Motor neuron (in vitro differentiated cells): ENCODE measurements around the gene CNOT10. TPM values are rescaled to one million over a fixed set of nuclear protein-coding genes. Genes with fewer than 3 reads are reported as not detected.
A peak's percentile ranks its signal among the peaks of the same experiment; 100 is the strongest.
"Not testable (repeated sequence)": the region's sequence is repeated elsewhere in the genome, so short reads cannot be mapped to it uniquely, and the experiment has no call there.

Source experiments
- ATAC-seq, 8 experiments: fragments of 200-7000 bp; cut with Tn5 transposase; replicated peaks in 6 of 8; 2 replicates each; pipeline ENCODE4 v1.8.0; 2021; ENCODE audit warnings: mild to moderate bottlenecking in 8 of 8, moderate library complexity in 8 of 8
- H3K27ac ChIP-seq, 2 donors: fragments of 250-450 bp; sonication (Bioruptor Pico); 2 replicates each; pipeline ENCODE4 v1.9.0; 2021; ENCODE audit warnings: antibody characterized with exemption in 2 of 2, mild to moderate bottlenecking in 2 of 2, moderate library complexity in 1 of 2
- H3K4me1 ChIP-seq, 2 donors: fragments of 250-450 bp; sonication (Bioruptor Pico); replicated peaks in 1 of 2; 2 replicates each; pipeline ENCODE4 v1.6.1; 2021; ENCODE audit warnings: antibody characterized with exemption in 2 of 2, mild to moderate bottlenecking in 2 of 2, moderate library complexity in 1 of 2
- H3K4me3 ChIP-seq, 5 donors: fragments of 250-450 bp; sonication (Bioruptor Pico); 2 replicates each; pipeline ENCODE4 v1.9.0; 2021; ENCODE audit warnings: antibody characterized with exemption in 5 of 5, mild to moderate bottlenecking in 5 of 5, moderate library complexity in 4 of 5
- WGBS, 10 experiments: fragments of 450-650 bp; shearing (Covaris generic); methylation state at CpG; one replicate each; pipeline ENCODE4 v1.0.0; 2022; 5-methylcytosine and 5-hydroxymethylcytosine counted together
- in situ Hi-C, 9 experiments: fragments of 400-800 bp; cut with MboI; loops; one replicate each; pipeline ENCODE4 v1.15.0; 2021; ENCODE audit warnings: low sequenced_read_pairs in 9 of 9, low pct_unique_long_range_greater_than_20kb in 2 of 9; ENCODE audit not compliant: unreplicated experiment in 9 of 9
- total RNA-seq, 8 experiments: library from RNA; unstranded; fragments of 300-600 nt; gene quantifications; 2 replicates each; pipeline versions ENCODE4 v1.2.3 to v1.2.4, GENCODE V29; 2022

CNOT10 gene
- total RNA-seq, 8 experiments from 2014 or later: 19.2 to 43.1 (median 33.6) TPM

GRCh38 chr3:32667072-32667582 is 17.9 kb upstream of the CNOT10 start:
- in situ Hi-C loops: loop anchor here in 6 of 9 experiments (10.0 to 25.0 kb wide), 4 partner anchors 152 to 280 kb away; partner anchors contain the start of genes CMTM6 (in 4 of the 6) and CMTM7 (in 1 of the 6)
- no peak for ATAC-seq
- WGBS, 10 experiments: 66 to 100% (median 95%) methylated on average over 1 to 3 of the region's 3 CpGs; no CpG with 5 or more reads in 1 of the 10 experiments
- H3K4me3 ChIP-seq: no peak overlapping the region
- H3K27ac ChIP-seq: no peak overlapping the region
- no peaks in the 10 kb centered on the region for H3K4me1 ChIP-seq

GRCh38 chr3:32669226-32669625 is 15.8 kb upstream of the CNOT10 start:
- ATAC-seq, H3K4me3 ChIP-seq, H3K4me1 ChIP-seq, H3K27ac ChIP-seq: not testable (repeated sequence)
- 39 to 92% (median 70%) methylated on average over 2 to 6 of the region's 6 CpGs; no CpG with 5 or more reads in 5 of the 10 experiments for WGBS, 10 experiments
- in situ Hi-C loops: loop anchor here in 6 of 9 experiments (10.0 to 25.0 kb wide), 4 partner anchors 154 to 282 kb away; partner anchors contain the start of genes CMTM6 (in 4 of the 6) and CMTM7 (in 1 of the 6)

GRCh38 chr3:32673730-32674129 is 11.3 kb upstream of the CNOT10 start:
- in situ Hi-C loops: loop anchor here in 4 of 9 experiments (25.0 kb wide), 2 partner anchors 161 to 286 kb away; partner anchors contain the start of genes CMTM6 (in 3 of the 4) and CMTM7 (in 1 of the 4)
- H3K4me3 ChIP-seq, H3K4me1 ChIP-seq, ATAC-seq, H3K27ac ChIP-seq: not testable (repeated sequence)
- WGBS, 10 experiments: 40 to 100% (median 100%) methylated on average over 1 to 2 of the region's 3 CpGs; no CpG with 5 or more reads in 3 of the 10 experiments

GRCh38 chr3:32675164-32675563 is 9.8 kb upstream of the CNOT10 start:
- WGBS, 10 experiments: 0 to 100% (median 72%) methylated on average over 1 to 2 of the region's 2 CpGs; no CpG with 5 or more reads in 2 of the 10 experiments
- ATAC-seq: no peak
- no peak overlapping the region for H3K27ac ChIP-seq
- in situ Hi-C loops: no loop called here
- no peaks in the 10 kb centered on the region for H3K4me1 ChIP-seq
- no peak overlapping the region for H3K4me3 ChIP-seq

DNA sequence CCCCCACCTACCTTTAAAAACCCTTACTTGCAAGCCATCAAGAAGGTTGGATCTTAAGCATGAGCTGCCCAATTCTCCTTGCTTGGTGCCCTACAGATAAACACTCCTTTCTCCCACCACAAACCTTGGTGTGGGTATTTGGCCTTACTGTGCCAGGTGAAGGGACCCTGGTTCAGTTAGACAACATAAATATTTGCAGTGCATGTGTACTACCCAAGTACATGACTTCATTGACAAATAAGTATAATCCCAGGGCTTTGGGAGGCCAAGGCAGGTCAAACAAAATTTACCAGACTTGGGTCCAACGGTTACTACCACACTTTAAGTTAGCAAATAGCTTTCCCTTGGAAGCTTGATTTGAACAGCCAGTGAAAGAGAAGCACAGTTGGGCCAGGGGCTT is 9.3 kb upstream of the CNOT10 start:
- 100% methylated on average over 1 of the region's 1 CpG; no CpG with 5 or more reads in 7 of the 10 experiments for WGBS, 10 experiments
- no peak for ATAC-seq
- in situ Hi-C loops: no loop called here

GRCh38 chr3:32681811-32682210 is 3.2 kb upstream of the CNOT10 start:
- WGBS, 10 experiments: 69 to 93% (median 82%) methylated on average over 1 to 4 of the region's 4 CpGs; no CpG with 5 or more reads in 1 of the 10 experiments
- Histone ChIP-seq H3K27ac (no peak overlapping the region), H3K4me3 (no peak overlapping the region), H3K4me1 (peaks cover 4 to 13% of the 10 kb centered on the region in 2 donors)
- in situ Hi-C loops: no loop called here
- ATAC-seq: no peak

More for the DNA sequence above, 9.3 kb upstream of the CNOT10 start:
- no peak overlapping the region for H3K4me3 ChIP-seq
- H3K27ac ChIP-seq: no peak overlapping the region
- no peaks in the 10 kb centered on the region for H3K4me1 ChIP-seq

DNA sequence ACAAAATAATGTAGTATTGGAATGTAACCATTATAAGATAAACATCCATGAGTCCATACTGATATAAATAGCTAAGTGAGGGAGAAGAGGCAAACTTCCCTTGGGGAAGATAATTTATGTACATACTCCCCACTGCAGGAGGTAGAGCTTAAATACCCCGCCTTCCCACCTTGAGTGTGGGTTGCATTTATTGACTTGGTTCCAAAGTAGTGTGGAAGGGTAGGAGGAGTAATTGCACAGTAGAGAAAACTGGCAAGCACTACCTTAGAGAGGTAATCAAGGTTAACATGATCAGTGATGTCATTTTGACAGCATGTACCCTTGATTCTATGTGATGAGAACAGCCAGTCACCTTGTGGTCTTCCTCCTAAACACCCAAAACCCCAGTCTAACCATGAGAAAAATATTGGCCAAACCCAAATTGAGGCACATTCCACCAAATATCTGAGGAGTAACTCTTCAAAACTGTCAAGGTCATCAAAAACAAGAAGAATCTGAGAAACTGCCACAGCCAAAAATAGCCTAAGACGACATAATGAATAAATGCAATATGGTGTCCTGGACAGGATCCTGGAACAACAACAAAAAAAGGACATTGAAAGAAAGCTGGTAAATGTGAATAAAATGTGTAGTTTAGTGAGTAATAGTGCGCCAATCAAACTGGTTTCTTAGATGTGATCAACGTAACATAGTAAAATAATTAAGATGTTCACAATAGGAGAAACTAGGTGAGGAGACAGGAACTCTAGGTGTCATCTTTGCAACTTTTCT is 774 bp upstream of the CNOT10 start:
- in situ Hi-C loops: no loop called here
- WGBS, 10 experiments: 15 to 73% (median 55%) methylated on average over 1 to 4 of the region's 4 CpGs; no CpG with 5 or more reads in 1 of the 10 experiments
- peak overlapping the region; percentile 57 to 71 (median 68) for H3K4me3 ChIP-seq
- ATAC-seq: no peak
- peaks cover 8 to 21% of the 10 kb centered on the region in 2 donors for H3K4me1 ChIP-seq
- H3K27ac ChIP-seq: peak overlapping the region; percentile 60 to 89

DNA sequence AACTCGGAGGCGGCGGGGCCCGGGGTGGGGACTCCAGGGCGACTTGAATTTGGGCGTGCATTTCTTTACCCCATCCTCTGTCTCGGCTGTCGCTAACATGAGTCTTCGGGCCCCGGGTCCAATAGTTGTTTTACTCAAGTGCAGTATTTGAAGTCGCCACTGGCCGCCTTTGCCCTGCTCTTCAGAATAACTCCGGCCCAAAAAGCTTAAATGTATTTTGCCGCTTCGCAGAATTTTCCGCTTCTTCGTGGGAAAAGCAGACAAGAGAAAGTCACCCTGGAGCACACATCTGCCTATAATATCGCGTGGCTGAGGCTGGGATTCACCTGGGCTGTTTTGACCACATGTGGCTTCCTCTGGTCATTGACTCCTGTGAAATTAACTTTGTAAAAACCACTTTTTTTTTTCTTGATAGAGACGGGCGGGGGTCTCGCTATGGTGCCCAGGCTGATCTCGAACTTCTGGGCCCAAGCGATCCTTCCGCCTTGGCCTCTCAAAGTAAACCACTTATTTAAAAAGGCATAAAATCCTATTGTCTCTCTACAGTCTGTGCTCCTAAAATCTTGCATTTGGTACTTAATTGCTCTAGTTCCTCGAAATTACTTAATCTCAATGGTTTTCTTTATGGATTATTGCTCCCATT is 676 bp downstream of the CNOT10 start:
- peaks cover 8 to 21% of the 10 kb centered on the region in 2 donors for H3K4me1 ChIP-seq
- ATAC-seq: peak in 1 of 8 experiments; percentile 35
- H3K27ac ChIP-seq: peak overlapping the region; percentile 67 to 89
- peak overlapping the region; percentile 57 to 71 (median 68) for H3K4me3 ChIP-seq
- 5 to 40% (median 10%) methylated on average over 3 to 17 of the region's 26 CpGs; no CpG with 5 or more reads in 3 of the 10 experiments for WGBS, 10 experiments
- in situ Hi-C loops: no loop called here

DNA sequence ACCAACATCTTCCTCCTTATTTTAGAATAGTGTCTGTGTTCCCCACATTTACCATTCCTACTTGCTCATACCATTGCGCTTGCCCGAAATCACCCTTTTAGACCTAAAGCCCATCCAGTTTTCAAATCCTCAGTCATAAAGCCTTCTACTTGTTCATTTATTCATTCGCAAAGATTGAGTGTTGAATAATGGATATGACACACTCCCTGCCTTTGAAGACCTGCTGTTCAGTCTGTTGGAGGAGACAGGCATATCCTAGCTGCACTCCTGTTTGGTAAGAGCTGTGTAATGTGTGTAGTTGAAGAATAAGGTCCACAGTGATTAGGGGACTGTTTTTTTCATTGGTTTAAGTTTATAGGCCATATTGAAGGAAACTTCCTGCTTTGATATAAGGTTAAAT is 1.7 kb downstream of the CNOT10 start:
- in situ Hi-C loops: no loop called here

GRCh38 chr3:32691847-32692246 is 6.9 kb downstream of the CNOT10 start:
- in situ Hi-C loops: no loop called here

More for the DNA sequence above, 1.7 kb downstream of the CNOT10 start:
- ATAC-seq: no peak
- WGBS, 10 experiments: 40 to 100% (median 77%) methylated on average over 1 to 3 of the region's 3 CpGs; no CpG with 5 or more reads in 4 of the 10 experiments
- Histone ChIP-seq H3K4me3 (peak overlapping the region; percentile 3 to 71 (median 64)), H3K27ac (no peak overlapping the region), H3K4me1 (peaks cover 8 to 21% of the 10 kb centered on the region in 2 donors)

GRCh38 chr3:32696523-32696922 is 11.5 kb downstream of the CNOT10 start:
- 90 to 100% (median 100%) methylated on average over 1 to 3 of the region's 3 CpGs; no CpG with 5 or more reads in 5 of the 10 experiments for WGBS, 10 experiments
- H3K27ac ChIP-seq: no peak overlapping the region
- H3K4me1 ChIP-seq: no peaks in the 10 kb centered on the region
- no peak overlapping the region for H3K4me3 ChIP-seq
- no peak for ATAC-seq
- in situ Hi-C loops: no loop called here

More at GRCh38 chr3:32691847-32692246, 6.9 kb downstream of the CNOT10 start:
- no peak overlapping the region for H3K4me3 ChIP-seq
- H3K27ac ChIP-seq: no peak overlapping the region
- H3K4me1 ChIP-seq: peaks cover 3 to 8% of the 10 kb centered on the region in 2 donors
- ATAC-seq: no peak
- 87 to 100% (median 100%) methylated on average over 1 to 3 of the region's 4 CpGs; no CpG with 5 or more reads in 2 of the 10 experiments for WGBS, 10 experiments

DNA sequence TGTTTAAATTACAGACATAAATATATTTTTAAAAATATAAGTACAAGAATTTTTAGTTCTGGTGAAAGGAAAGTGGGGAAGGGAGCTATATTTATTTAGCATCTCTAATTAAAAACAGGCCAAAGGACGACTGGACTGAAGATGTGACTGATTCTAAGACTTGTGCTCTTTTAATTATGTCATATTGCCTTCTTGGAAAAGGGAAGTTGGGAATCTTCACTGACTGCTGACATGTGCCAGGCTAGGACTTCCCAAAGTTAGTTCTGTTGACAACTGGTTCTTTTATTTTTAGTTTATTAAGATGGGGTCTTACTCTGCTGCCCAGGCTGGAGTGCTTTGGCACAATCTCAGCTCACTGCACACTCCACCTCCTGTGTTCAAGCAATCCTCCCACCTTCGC is 13.5 kb downstream of the CNOT10 start:
- in situ Hi-C loops: no loop called here

More for the DNA sequence above, 13.5 kb downstream of the CNOT10 start:
- peaks cover 0 to 1% of the 10 kb centered on the region in 2 donors for H3K4me1 ChIP-seq
- 20 to 100% (median 94%) methylated on average over 1 to 2 of the region's 2 CpGs; no CpG with 5 or more reads in 3 of the 10 experiments for WGBS, 10 experiments
- no peak overlapping the region for H3K27ac ChIP-seq
- no peak for ATAC-seq
- no peak overlapping the region for H3K4me3 ChIP-seq
